NCI-H146 (cell line): ENCODE measurements around the gene ZBTB46.
"Not testable (repeated sequence)": the region's sequence is repeated elsewhere in the genome, so short reads cannot be mapped to it uniquely, and the experiment has no call there.

Experiments
- DNase-seq: peaks from one replicate; lab custom pipeline; 2025; lab: John Stamatoyannopoulos, UW

ZBTB46 gene

DNA sequence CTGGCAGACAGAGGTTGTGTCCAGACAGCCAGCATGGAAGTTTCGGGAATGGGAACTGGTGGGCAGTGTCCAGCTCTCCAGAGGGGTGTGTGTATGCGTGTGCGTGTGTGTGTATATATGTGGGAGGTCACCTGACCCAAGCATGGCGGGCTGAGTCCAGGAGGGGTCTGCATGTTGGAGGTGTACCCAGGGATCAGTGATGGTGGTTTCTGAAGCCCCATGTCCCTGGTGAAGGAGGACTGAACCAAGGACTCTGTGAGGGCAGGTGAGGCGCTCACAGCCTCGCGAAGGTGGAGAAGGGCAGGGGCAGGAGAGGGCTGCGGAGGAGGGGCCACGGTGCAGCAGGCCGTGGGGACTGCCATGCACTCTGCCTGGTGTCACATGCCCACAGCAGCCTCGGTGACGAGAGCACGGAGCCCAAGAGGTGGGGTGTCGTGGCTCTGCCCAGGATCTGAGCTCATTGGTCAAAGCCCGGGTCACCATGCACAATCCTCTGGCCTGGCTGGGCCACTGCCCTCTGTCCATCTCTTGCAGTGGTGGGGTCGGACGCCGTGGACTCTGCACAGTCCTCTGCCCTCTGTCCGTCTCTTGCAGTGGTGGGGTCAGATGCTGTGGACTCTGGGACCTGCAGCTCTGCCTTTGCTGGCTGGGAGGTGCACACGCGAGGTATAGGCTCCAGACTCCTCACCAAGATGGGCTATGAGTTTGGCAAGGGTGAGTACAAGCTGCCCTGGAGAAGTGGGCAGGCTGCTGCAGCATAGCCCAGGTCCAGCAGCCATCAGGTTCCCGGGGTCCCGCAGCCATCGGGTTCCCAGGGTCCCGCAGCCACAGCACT is 96.7 kb downstream of the ZBTB46 start:
- no peak for DNase-seq

GRCh38 chr20:63733579-63734081 is 97.4 kb downstream of the ZBTB46 start:
- no peak for DNase-seq

DNA sequence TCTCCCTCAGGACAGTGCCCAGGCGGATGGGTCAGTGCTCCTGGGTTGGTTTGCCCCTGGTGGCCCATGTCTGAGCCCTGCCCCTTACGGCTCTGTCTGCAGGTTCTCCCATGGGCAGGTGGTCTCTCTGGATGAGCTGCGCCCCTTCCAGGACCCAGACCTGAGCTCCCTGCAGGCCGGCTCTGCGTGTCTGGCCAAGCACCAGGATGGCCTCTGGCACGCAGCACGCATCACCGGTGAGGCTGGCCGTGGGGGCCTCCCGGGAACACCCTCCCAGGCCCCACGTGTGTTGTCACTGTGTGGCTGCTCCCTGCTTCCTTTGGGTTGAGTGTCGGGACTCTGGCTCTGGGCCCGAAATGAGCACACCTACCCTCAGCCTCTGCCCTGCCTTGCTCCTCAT is 97.9 kb downstream of the ZBTB46 start:
- no peak for DNase-seq

GRCh38 chr20:63732118-63733095 is 98.7 kb downstream of the ZBTB46 start:
- no peak for DNase-seq

DNA sequence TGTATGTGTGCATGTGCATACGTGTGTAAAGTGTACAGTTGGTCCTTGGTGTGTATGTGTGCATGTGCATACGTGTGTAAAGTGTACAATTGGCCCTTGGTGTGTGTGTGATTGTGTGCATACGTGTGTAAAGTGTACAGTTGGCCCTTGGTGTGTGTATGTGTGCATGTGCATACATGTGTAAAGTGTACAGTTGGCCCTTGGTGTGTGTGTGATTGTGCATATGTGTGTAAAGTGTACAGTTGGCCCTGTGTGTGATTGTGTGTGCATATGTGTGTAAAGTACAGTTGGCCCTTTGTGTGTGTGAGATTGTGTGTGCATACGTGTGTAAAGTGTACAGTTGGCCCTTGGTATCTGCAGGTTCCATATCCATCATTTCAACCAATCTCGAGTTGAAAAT is 99.7 kb downstream of the ZBTB46 start:
- DNase-seq: no peak

DNA sequence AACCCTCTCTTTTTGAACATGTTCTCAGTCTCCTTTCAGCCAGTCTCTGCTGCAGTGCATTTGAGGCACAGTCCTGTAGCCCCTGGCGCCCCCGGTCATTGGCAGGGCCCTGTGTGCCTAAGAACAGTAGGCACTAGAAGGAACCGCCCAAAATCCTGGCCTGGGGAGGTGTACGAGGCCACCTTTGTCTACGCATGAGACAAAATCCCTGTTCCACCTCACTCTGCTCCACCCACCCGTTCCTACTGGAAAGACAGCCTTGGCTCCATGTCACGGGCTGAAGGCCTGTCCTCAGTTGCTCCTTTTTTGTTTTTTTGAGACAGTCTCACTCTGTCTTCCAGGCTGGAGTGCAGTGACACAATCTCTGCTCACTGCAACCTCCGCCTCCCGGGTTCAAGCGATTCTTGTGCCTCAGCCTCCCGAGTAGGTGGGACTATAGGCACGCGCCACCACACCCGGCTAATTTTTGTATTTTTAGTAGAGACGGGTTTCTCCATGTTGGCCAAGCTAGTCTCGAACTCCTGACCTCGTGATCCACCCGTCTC is 100.8 kb downstream of the ZBTB46 start:
- not testable (repeated sequence) for DNase-seq

- DNase-seq: not testable (repeated sequence)
Measured at GRCh38 chr20:63722967-63723622, 108.0 kb downstream of the ZBTB46 start.

DNA sequence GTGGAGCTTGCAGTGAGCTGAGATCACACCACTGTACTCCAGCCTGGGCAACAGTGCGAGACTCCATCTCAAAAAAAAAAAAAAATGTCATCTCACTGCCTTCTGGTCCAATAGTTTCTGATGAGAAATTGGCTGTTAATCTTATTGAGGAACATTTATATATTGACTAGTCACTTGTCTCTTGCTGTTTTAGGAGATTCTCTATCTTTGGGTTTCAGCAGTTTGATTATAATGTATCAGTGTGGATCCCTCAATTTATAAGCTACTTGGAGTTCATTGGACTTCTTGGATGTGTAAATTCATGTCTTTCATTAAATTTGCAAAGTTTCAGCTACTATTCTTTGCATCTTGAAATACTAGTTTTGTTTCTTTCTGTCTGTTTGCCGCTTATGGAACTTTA is 112.1 kb downstream of the ZBTB46 start:
- no peak for DNase-seq

GRCh38 chr20:63714858-63715257 is 116.2 kb downstream of the ZBTB46 start:
- no peak for DNase-seq

- DNase-seq: no peak
Measured at GRCh38 chr20:63712191-63712590, 118.9 kb downstream of the ZBTB46 start.

DNA sequence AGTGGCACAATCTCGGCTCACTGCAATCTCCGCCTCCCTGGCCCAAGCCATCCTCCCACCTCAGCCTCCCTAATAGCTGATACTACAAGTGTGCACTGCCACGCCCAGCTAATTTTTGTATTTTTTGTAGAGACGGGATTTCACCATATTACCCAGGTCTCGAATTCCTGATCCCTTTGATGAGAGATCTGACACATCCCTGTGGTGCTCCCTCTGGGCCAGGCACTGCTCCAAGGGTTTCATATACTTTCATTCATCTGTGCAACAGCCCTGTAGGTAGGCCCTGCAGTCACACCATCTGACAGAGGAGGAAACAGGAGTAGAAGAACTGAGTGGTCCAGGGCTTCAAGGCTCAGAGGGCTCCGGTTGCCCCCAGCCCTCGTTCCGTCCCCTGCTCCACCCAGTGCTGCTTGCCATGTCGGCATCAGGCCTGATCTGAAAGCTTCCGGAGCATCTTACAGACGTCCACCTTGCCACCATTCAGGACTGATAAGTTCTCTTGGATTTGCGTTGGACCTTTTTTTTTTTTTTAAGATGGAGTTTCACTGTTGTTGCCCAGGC is 119.9 kb downstream of the ZBTB46 start:
- no peak for DNase-seq

GRCh38 chr20:63709149-63709527 is 121.9 kb downstream of the ZBTB46 start:
- no peak for DNase-seq

DNA sequence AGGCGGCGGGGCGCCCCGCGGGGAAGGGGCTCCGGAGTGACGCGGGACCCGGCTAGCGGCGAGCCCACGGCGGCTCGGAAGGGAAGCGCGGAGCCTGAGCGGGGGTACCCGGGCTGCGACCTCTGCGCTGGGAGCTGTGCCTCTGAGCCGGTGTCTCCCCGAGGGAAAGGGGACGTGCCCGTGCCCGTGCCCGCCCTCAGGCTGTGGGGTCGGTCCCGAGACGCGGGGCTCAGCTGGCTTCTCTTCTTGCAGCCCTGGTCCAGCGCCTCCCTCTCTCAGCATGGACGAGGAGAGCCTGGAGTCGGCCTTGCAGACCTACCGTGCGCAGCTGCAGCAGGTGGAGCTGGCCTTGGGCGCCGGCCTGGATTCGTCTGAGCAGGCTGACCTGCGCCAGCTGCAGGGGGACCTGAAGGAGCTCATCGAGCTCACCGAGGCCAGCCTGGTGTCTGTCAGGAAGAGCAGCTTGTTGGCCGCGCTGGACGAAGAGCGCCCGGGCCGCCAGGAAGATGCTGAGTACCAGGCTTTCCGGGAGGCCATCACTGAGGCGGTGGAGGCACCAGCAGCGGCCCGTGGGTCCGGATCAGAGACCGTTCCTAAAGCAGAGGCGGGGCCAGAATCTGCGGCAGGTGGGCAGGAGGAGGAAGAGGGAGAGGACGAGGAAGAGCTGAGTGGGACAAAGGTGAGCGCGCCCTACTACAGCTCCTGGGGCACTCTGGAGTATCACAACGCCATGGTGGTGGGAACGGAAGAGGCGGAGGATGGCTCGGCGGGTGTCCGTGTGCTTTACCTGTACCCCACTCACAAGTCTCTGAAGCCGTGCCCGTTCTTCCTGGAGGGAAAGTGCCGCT is 122.5 kb downstream of the ZBTB46 start:
- peak; percentile 26 for DNase-seq

GRCh38 chr20:63707558-63708300 is 123.3 kb downstream of the ZBTB46 start, which contains the start of the genes ARFRP1 and ZGPAT:
Gene ARFRP1, minus strand, starts transcription at chr20:63707976. Its CDS starts 885 bp downstream, at chr20:63707091.
Gene ZGPAT, plus strand, starts transcription at chr20:63708039. Its CDS starts 542 bp downstream, at chr20:63708581.
- DNase-seq: peak; percentile 90

GRCh38 chr20:63706852-63707557 is 124.1 kb downstream of the ZBTB46 start:
- DNase-seq: peak; percentile 56

DNA sequence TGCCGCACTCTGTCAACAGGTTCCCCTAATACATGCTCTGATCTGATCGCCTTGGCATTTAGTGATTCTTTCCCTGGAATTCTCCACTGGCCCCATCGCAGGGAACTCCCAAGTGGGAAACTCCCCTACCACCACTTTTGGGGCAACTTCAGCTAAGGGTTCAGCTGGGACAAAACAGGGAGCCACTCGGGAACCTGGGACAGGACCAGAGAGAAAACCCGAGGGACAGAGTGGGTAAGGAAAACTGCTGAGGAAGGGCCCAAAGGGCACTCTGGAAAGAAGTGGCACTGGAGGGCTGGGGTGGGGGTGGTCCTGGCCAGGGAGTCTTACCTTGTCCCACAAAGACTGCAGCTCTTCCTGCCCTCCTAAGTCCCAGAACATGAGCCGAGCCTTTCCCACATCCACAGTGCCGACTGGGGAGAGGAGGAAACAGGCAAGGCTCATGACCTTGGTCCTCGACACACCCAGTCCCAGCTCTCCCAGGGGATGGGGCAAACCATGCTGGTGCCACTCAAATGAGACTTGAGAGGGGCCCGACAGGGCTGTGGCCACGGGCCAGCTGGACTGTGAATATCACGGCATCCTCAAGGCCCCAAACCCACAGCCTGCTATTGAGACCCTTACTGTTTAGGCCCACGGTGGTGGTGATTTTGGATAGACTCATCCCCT is 124.9 kb downstream of the ZBTB46 start:
- no peak for DNase-seq

DNA sequence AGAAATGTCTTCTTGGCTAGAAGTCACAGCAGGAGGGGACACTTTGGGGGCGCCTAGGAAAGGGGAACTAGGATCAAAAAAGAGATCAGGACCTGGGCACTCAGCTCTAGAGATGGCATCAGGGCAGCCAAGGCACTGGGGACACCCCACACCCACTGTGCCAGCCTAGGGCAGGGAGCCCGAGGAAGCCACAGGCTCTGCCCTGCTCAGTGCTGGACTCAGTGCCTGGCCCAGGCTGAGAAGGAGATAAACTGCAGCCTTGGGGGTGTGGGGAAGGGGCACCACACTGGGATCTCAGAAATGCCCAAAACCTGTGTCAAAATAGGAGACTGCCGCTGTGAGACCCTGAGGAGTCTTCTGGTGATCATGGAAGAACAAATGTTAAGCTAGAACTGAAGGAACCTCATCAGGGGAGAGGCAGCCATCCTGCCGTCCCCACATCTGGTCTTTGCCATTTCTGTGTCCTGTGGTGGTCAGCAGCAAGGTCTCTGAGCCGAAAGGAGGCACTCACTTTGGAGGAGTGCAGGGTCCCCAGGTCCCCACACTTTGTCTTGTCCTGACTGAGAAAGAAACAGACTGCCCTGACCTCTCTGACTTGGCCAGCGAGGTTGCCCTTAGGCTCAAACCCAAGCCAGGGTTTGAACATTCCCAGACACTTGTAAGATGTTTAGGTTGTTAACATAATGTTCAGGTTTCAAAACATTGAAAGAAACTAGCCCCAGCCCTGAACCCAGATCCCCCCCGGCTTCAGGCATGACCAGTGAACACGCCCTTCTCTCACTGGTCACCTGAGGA is 125.6 kb downstream of the ZBTB46 start:
- no peak for DNase-seq

GRCh38 chr20:63704749-63705117 is 126.3 kb downstream of the ZBTB46 start:
- DNase-seq: no peak
